Measurements from ENCODE around the gene PRPF19. TPM values are rescaled to one million over a fixed set of nuclear protein-coding genes. Genes with fewer than 3 reads are reported as not detected.

Gene PRPF19
- polyA plus RNA-seq, 1 donor (not counting 4 experiments of a cell fraction or from before 2014, with no cell fraction given) = 35.4 TPM

- Histone ChIP-seq H4K20me1 (ENCODE audit: control insufficient read depth, extremely low read depth, insufficient read depth, low read length) (no peaks in the 10 kb centered on the region), H2AFZ (ENCODE audit: control insufficient read depth, low read length) (no peak overlapping the region), H3K4me3 (ENCODE audit: control insufficient read depth in 2 of 3, extremely low read depth in 1 of 3, insufficient read depth in 2 of 3, low read depth in 1 of 3, low read length in 3 of 3) (no peak overlapping the region), H3K9ac (ENCODE audit: control insufficient read depth, extremely low read depth, insufficient read depth, low read length) (no peak overlapping the region), H3K4me1 (ENCODE audit: control insufficient read depth, extremely low read depth, insufficient read depth, low read length) (peaks cover 5% of the 10 kb centered on the region), H3K9me3 (ENCODE audit: control insufficient read depth, low read depth, low read length) (no peaks in the 10 kb centered on the region), H3K36me3 (ENCODE audit: control insufficient read depth in 2 of 2, extremely low read depth in 1 of 2, insufficient read depth in 2 of 2, low read length in 2 of 2) (no peaks in the 10 kb centered on the region), H3K4me2 (ENCODE audit: control insufficient read depth, extremely low read depth, insufficient read depth, low read depth, low read length) (no peak overlapping the region), H3K79me2 (ENCODE audit: control insufficient read depth, insufficient read depth, low read length) (no peaks in the 10 kb centered on the region), H3K9me1 (ENCODE audit: control insufficient read depth, extremely low read depth, insufficient read depth, low read length) (no peaks in the 10 kb centered on the region), H3K27me3 (ENCODE audit: control insufficient read depth, extremely low read depth, insufficient read depth, low read length) (peaks cover 4% of the 10 kb centered on the region), H3K27ac (ENCODE audit: control insufficient read depth, insufficient read depth, low read length) (no peak overlapping the region)
- dilution Hi-C loops (cut with MboI; ENCODE audit: extremely low pct_ligation_motif_present, low sequenced_read_pairs) = no loop called here
- FAIRE-seq = no peak
- TF ChIP-seq CTCF (optimal IDR thresholded peaks at IDR 0.05 in 1 of 3, IDR thresholded peaks at IDR 0.05 in 1 of 3, conservative IDR thresholded peaks at IDR 0.05 in 1 of 3; ENCODE audit: extremely low read depth in 1 of 3, insufficient read depth in 2 of 3, low read length in 3 of 3) (no peak), EZH2 (IDR thresholded peaks at IDR 0.05; ENCODE audit: low read length) (no peak)
- no peak for DNase-seq (ENCODE audit: low read depth, low spot score)
Measured at GRCh38 chr11:60950024-60950423, 43.6 kb upstream of the PRPF19 start.

DNA sequence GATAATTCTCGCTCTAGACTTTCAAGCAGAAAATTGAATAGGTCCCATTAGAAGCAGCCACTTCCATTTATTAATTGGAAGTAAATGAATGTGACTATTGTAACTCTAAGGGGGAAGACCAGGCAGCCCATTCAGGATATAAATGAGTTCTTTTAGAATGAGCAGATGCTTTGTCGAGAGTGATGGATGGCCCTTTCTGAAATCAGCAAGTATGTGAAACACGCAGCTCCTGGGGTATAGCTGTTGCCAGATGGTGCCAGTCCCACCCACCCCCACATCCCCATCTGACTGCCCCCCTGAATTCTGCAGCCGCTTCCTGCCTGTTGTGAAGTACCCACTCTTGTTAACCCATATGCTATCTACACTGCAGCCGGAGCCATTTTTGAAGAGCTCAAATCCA, 41.9 kb upstream of the PRPF19 start:
- Histone ChIP-seq H3K27ac (ENCODE audit: control insufficient read depth, insufficient read depth, low read length) (no peak overlapping the region), H3K4me3 (ENCODE audit: control insufficient read depth in 2 of 3, extremely low read depth in 1 of 3, insufficient read depth in 2 of 3, low read depth in 1 of 3, low read length in 3 of 3) (no peak overlapping the region), H3K36me3 (ENCODE audit: control insufficient read depth in 2 of 2, extremely low read depth in 1 of 2, insufficient read depth in 2 of 2, low read length in 2 of 2) (no peaks in the 10 kb centered on the region), H4K20me1 (ENCODE audit: control insufficient read depth, extremely low read depth, insufficient read depth, low read length) (no peaks in the 10 kb centered on the region), H3K79me2 (ENCODE audit: control insufficient read depth, insufficient read depth, low read length) (no peaks in the 10 kb centered on the region), H3K4me2 (ENCODE audit: control insufficient read depth, extremely low read depth, insufficient read depth, low read depth, low read length) (no peak overlapping the region), H3K27me3 (ENCODE audit: control insufficient read depth, extremely low read depth, insufficient read depth, low read length) (peaks cover 4% of the 10 kb centered on the region), H3K9ac (ENCODE audit: control insufficient read depth, extremely low read depth, insufficient read depth, low read length) (no peak overlapping the region), H3K9me1 (ENCODE audit: control insufficient read depth, extremely low read depth, insufficient read depth, low read length) (no peaks in the 10 kb centered on the region), H3K9me3 (ENCODE audit: control insufficient read depth, low read depth, low read length) (no peaks in the 10 kb centered on the region), H3K4me1 (ENCODE audit: control insufficient read depth, extremely low read depth, insufficient read depth, low read length) (peaks cover 8% of the 10 kb centered on the region), H2AFZ (ENCODE audit: control insufficient read depth, low read length) (no peak overlapping the region)
- dilution Hi-C loops (cut with MboI; ENCODE audit: extremely low pct_ligation_motif_present, low sequenced_read_pairs) = no loop called here
- no peak for TF ChIP-seq CTCF (optimal IDR thresholded peaks at IDR 0.05 in 1 of 3, IDR thresholded peaks at IDR 0.05 in 1 of 3, conservative IDR thresholded peaks at IDR 0.05 in 1 of 3; ENCODE audit: extremely low read depth in 1 of 3, insufficient read depth in 2 of 3, low read length in 3 of 3)
- TF ChIP-seq EZH2 (IDR thresholded peaks at IDR 0.05; ENCODE audit: low read length) = no peak
- FAIRE-seq (no peak), DNase-seq (ENCODE audit: low read depth, low spot score) (no peak)
